ENCODE measurements around the gene MDM1. TPM values are rescaled to one million over a fixed set of nuclear protein-coding genes. Genes with fewer than 3 reads are reported as not detected.

Gene MDM1
- total RNA-seq, 1 experiment from 2014 or later: 8.7 TPM

Other genes starting within 250 kb of the MDM1 start
- gene IFNG, start 172.6 kb downstream of the MDM1 start, total RNA-seq (2014; rRNA removed; shearing (Covaris generic)): not detected in 2 replicates
- not detected in 2 replicates for gene IL26, start 106.6 kb downstream of the MDM1 start, total RNA-seq (2014; rRNA removed; shearing (Covaris generic))
- not detected in 2 replicates for gene IL22, start 78.8 kb downstream of the MDM1 start, total RNA-seq (2014; rRNA removed; shearing (Covaris generic))

Data from RPMI7951 (cell line).